Esophagus (tissue), 2 donors: ENCODE results near the gene FKBP6. TPM values are rescaled to one million over a fixed set of nuclear protein-coding genes. Genes with fewer than 3 reads are reported as not detected.
"Not testable (repeated sequence)": the region's sequence is repeated elsewhere in the genome, so short reads cannot be mapped to it uniquely, and the experiment has no call there.

ENCODE experiments used
- H3K27ac ChIP-seq, 2 donors: one replicate each; pipeline ENCODE4 v1.5.1; 2013; ENCODE audit warnings: low read depth in 2 of 2, mild to moderate bottlenecking in 2 of 2, inconsistent platforms in 1 of 2, low read length in 1 of 2, moderate library complexity in 1 of 2
- H3K27me3 ChIP-seq, 2 donors: one replicate each; pipeline ENCODE4 v1.6.1; 2013; ENCODE audit warnings: low read length in 2 of 2, control low read depth in 1 of 2, mild to moderate bottlenecking in 1 of 2; ENCODE audit not compliant: insufficient read depth in 2 of 2, control insufficient read depth in 1 of 2
- H3K36me3 ChIP-seq, 2 donors: one replicate each; pipeline ENCODE4 v1.6.1; 2013; ENCODE audit warnings: low read length in 1 of 2; ENCODE audit not compliant: control insufficient read depth in 2 of 2, insufficient read depth in 2 of 2
- H3K4me1 ChIP-seq, 2 donors: one replicate each; pipeline ENCODE4 v1.6.1; 2013; ENCODE audit warnings: low read length in 1 of 2; ENCODE audit not compliant: control insufficient read depth in 2 of 2, insufficient read depth in 2 of 2
- H3K4me3 ChIP-seq, 2 donors: one replicate each; pipeline ENCODE4 v1.5.1; 2013; ENCODE audit warnings: low read length in 2 of 2, mild to moderate bottlenecking in 2 of 2, low read depth in 1 of 2, moderate library complexity in 1 of 2
- H3K9me3 ChIP-seq, 2 donors: one replicate each; pipeline ENCODE4 v1.6.1; 2013; ENCODE audit warnings: mild to moderate bottlenecking in 2 of 2, low read depth in 1 of 2, low read length in 1 of 2, moderate library complexity in 1 of 2; ENCODE audit not compliant: control insufficient read depth in 2 of 2, insufficient read depth in 1 of 2
- WGBS, 2 donors: extraction: QIAGEN DNeasy Blood & Tissue Kit; methylation state at CpG; one replicate each; pipeline ENCODE4 v1.1.7; 2013; 5-methylcytosine and 5-hydroxymethylcytosine counted together
- polyA plus RNA-seq, 2 donors: library from polyadenylated mRNA; stranded (reverse); fragments of 200-250 nt; gene quantifications; one replicate each; pipeline ENCODE4 v1.2.3, GENCODE V29; 2013
- donor health status: healthy with polysubstance abuse.
- donor health status: Bipolar disorder and iron deficiency.

The FKBP6 gene
- polyA plus RNA-seq, 2 donors = not detected

DNA sequence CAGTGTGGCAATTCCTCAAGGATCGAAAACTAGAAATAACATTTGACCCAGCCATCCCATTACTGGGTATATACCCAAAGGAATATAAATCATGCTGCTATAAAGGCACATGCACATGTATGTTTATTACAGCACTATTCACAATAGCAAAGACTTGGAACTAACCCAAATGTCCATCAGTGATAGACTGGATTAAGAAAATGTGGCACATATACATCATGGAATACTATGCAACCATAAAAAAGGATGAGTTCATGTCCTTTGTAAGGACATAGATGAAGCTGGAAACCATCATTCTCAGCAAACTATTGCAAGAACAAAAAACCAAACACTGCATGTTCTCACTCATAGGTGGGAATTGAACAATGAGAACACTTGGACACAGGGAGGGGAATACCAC, 32.6 kb downstream of the FKBP6 start:
- not testable (repeated sequence) for H3K36me3 ChIP-seq, H3K4me1 ChIP-seq, H3K9me3 ChIP-seq, H3K27ac ChIP-seq, H3K4me3 ChIP-seq, H3K27me3 ChIP-seq
- WGBS, 2 donors = 83 to 87% methylated on average over 1 of the region's 1 CpG

DNA sequence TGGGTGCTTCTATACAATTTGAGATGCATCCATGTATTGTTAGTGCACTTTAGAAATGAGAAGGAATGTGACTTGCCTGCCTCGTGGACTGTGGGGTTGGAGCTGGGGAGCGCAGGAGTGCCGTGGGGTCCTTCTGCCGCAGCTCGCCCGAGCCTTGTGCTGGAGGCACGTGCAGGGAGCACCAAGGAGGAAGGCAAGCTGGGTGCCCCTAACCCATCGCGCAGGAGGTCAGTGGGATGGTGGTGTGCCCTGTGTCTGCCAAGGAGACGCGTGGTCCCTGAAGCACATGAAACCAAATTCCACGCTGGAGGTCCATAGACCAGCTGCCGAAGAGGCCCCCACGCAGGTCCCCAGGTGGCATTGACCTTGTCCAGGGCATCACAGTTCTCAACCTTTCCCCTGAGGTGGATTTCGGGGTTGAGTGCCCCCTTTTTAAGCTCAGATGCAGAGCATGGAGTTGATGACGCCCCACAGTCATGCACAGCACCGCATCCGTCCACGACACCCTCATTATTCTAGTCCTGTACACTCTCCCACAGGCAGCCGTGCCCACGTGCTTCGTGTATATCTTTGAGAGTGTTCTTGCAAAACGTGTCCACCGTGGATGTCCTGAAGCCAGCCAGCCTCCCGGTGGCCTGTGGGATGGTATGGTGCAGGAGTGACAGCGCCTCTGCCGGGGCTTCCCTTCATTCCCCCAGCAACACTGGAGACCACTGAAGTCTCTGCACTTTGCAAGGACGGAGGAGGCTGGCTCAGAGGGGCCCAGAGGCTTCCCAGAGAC, 35.5 kb downstream of the FKBP6 start:
- no peaks in the 10 kb centered on the region for H3K4me1 ChIP-seq
- H3K4me3 ChIP-seq = no peak overlapping the region
- WGBS, 2 donors = 80 to 82% methylated on average over 28 of the region's 28 CpGs
- H3K27me3 ChIP-seq = no peaks in the 10 kb centered on the region
- no peaks in the 10 kb centered on the region for H3K9me3 ChIP-seq
- H3K36me3 ChIP-seq = no peaks in the 10 kb centered on the region
- H3K27ac ChIP-seq = no peak overlapping the region

DNA sequence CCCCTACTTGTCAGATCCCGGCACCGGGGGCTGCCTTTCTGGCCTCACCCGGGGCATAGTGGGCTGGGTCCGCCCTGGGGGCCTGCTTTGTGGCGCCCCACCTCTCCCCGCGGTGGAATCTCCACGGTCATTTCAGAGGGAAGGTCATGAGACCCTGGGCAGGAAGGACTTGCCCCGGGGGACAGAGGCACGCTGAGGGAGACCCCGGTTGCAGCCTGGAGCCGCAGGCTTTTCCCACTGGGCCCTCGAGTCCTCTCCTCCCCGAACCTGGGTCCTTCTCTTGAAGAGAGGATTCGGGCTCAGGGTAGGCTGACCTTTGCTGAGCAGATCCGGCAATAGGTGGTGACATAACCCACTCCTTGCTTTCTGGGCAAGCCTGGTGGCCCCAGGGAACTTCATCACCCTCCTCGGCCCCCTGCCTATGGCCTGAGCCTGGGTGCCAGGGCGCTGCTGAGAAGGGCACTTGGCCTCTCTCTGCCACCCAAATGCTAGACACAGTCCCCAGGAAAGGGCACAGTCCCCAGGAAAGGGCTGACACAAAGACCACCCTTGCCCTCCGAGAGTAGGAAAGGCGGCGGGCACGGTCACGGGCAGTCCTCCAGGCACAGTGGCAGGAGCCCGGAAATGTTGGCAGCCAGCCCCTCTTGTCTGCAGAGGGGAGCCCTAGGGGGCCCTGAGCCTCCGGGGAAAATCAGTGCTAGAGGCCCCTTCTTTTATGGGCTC, 36.2 kb downstream of the FKBP6 start:
- Histone ChIP-seq H3K9me3 (no peaks in the 10 kb centered on the region), H3K27me3 (no peaks in the 10 kb centered on the region), H3K4me1 (no peaks in the 10 kb centered on the region), H3K4me3 (no peak overlapping the region), H3K36me3 (no peaks in the 10 kb centered on the region), H3K27ac (no peak overlapping the region)
- WGBS, 2 donors = 53 to 59% methylated on average over 25 of the region's 25 CpGs

DNA sequence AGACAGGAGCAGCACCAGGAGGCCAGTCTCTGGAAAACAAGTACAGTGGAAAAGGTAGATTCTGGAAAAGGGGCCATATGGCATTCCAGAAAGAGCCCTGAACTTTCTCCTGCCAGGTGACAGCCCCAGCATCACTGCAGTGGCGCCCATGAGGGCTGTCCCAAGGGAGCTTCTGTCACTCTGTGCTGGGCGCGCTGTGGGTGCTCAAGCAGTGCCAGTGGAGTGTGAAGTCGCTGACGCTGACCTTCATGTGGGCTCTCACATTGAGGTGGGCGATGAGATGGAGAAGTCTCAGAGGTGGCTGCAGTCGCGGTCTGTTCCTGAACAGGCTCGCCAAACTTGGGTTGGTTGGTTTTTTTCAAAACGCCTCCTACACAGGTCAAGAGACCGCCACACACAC, 38.2 kb downstream of the FKBP6 start:
- WGBS, 2 donors = 90 to 92% methylated on average over 11 of the region's 11 CpGs
- no peak overlapping the region for H3K4me3 ChIP-seq
- H3K27me3 ChIP-seq = no peaks in the 10 kb centered on the region
- no peaks in the 10 kb centered on the region for H3K9me3 ChIP-seq
- no peaks in the 10 kb centered on the region for H3K36me3 ChIP-seq
- no peak overlapping the region for H3K27ac ChIP-seq
- no peaks in the 10 kb centered on the region for H3K4me1 ChIP-seq

- no peaks in the 10 kb centered on the region for H3K9me3 ChIP-seq
- WGBS, 2 donors = 76 to 80% methylated on average over 12 of the region's 12 CpGs
- no peaks in the 10 kb centered on the region for H3K27me3 ChIP-seq
- no peaks in the 10 kb centered on the region for H3K36me3 ChIP-seq
- H3K4me3 ChIP-seq = no peak overlapping the region
- H3K27ac ChIP-seq = no peak overlapping the region
- no peaks in the 10 kb centered on the region for H3K4me1 ChIP-seq
Measured at GRCh38 chr7:73366990-73367389, 39.0 kb downstream of the FKBP6 start.

- Histone ChIP-seq H3K9me3 (no peaks in the 10 kb centered on the region), H3K4me3 (no peak overlapping the region), H3K36me3 (no peaks in the 10 kb centered on the region), H3K4me1 (no peaks in the 10 kb centered on the region), H3K27me3 (no peaks in the 10 kb centered on the region), H3K27ac (no peak overlapping the region)
- WGBS, 2 donors = 76 to 80% methylated on average over 11 of the region's 11 CpGs
Measured at GRCh38 chr7:73369009-73369408, 41.0 kb downstream of the FKBP6 start.

DNA sequence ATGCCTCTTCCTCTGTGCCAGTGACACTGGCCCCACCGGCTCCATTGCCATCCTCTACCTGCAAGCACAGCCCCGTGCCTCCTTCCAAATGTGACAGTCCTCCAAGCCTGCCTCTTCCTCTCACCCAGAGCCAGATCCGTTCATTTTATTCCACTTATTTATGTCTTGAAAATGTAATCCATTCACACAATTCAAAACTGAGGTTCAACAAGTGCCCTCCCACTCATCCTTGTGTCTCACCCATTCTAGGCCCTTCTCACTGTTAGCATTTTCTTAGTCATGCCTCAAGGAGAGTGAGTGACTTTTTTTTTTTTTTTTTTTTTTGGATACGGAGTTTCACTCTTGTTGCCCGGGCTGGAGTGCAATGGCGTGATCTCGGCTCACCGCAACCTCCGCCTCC, 41.7 kb downstream of the FKBP6 start:
- Histone ChIP-seq H3K27ac (no peak overlapping the region), H3K4me3 (no peak overlapping the region), H3K36me3 (no peaks in the 10 kb centered on the region), H3K9me3 (no peaks in the 10 kb centered on the region), H3K27me3 (no peaks in the 10 kb centered on the region), H3K4me1 (no peaks in the 10 kb centered on the region)
- 86 to 88% methylated on average over 9 of the region's 9 CpGs for WGBS, 2 donors

DNA sequence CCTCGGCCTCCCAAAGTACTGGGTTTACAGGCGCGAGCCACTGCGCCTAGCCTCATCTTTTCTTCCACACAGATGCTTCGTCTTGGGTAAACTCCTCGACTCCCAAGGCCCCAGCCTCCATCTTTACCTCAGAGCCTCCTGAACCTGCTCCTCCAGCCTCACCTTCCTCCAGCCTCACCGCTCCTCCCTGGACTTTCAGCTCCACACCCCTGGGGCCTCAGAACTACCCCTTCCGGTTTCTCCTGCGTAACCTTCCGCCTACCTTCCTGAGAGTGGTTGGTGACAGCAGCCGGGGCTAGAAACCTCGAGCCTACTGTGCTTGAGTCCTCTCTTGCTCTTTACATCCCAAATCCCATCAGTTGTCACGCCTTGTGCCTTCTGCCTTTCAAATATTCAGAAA, 45.8 kb downstream of the FKBP6 start:
- Histone ChIP-seq H3K9me3 (peaks cover 0 to 2% of the 10 kb centered on the region in 2 donors), H3K27ac (no peak overlapping the region), H3K4me3 (no peak overlapping the region), H3K27me3 (no peaks in the 10 kb centered on the region), H3K36me3 (no peaks in the 10 kb centered on the region), H3K4me1 (no peaks in the 10 kb centered on the region)
- WGBS, 2 donors = 85 to 87% methylated on average over 13 of the region's 13 CpGs

- not testable (repeated sequence) for H3K4me1 ChIP-seq, H3K36me3 ChIP-seq, H3K9me3 ChIP-seq, H3K27me3 ChIP-seq, H3K4me3 ChIP-seq, H3K27ac ChIP-seq
- WGBS, 2 donors = 76 to 81% methylated on average over 4 of the region's 4 CpGs
Measured at GRCh38 chr7:73376262-73376661, 48.3 kb downstream of the FKBP6 start.
